Astrocyte of the spinal cord (primary cell): ENCODE data around the gene SMIM5.
"Not testable (repeated sequence)": the region's sequence is repeated elsewhere in the genome, so short reads cannot be mapped to it uniquely, and the experiment has no call there.

ENCODE experiments used
- DNase-seq: peaks from one replicate; pipeline ENCODE4 v3.0.0; 2011; ENCODE audit warnings: low read depth, low spot score
- H3K4me3 ChIP-seq: 2 replicates; pipeline ENCODE4 v1.5.1; 2011; ENCODE audit warnings: low read depth, mild to moderate bottlenecking, low read length, moderate library complexity
- in situ Hi-C: cut with HindIII; loops from 2 replicates; pipeline ENCODE4 v1.10.0; 2017; ENCODE audit warnings: low sequenced_read_pairs
- TF ChIP-seq, protein P1 (sequence below): IDR thresholded peaks from 2 replicates; pipeline ENCODE4 v1.5.1; 2012; ENCODE audit warnings: low read depth, mild to moderate bottlenecking, low read length, inconsistent platforms

Gene SMIM5

DNA sequence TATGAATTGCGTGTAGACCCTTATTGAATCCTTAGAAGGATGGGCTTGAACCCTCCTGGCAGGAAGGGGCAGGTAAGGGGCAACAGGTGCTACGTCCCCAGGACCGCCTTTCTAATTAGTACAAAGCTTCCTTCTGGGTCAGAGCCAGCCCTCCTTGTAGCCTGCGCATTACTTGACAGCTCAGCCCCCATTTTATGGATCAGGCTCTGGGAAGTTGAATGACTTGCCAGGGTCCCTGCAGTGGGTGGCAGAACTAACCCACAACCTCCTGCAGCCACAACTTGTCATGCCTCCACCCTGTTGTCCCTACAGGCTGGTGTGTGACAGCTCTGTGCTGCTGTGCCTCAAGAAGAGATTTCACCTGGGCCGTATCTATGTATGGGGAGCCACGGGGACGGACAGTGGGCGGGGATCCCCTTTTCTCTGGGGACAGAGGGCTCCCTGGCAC is 42.9 kb upstream of the SMIM5 start:
- TF ChIP-seq, protein P1, sequence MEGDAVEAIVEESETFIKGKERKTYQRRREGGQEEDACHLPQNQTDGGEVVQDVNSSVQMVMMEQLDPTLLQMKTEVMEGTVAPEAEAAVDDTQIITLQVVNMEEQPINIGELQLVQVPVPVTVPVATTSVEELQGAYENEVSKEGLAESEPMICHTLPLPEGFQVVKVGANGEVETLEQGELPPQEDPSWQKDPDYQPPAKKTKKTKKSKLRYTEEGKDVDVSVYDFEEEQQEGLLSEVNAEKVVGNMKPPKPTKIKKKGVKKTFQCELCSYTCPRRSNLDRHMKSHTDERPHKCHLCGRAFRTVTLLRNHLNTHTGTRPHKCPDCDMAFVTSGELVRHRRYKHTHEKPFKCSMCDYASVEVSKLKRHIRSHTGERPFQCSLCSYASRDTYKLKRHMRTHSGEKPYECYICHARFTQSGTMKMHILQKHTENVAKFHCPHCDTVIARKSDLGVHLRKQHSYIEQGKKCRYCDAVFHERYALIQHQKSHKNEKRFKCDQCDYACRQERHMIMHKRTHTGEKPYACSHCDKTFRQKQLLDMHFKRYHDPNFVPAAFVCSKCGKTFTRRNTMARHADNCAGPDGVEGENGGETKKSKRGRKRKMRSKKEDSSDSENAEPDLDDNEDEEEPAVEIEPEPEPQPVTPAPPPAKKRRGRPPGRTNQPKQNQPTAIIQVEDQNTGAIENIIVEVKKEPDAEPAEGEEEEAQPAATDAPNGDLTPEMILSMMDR, result no peak
- DNase-seq, result no peak
- no peak overlapping the region for H3K4me3 ChIP-seq
- in situ Hi-C loops, result no loop called here

DNA sequence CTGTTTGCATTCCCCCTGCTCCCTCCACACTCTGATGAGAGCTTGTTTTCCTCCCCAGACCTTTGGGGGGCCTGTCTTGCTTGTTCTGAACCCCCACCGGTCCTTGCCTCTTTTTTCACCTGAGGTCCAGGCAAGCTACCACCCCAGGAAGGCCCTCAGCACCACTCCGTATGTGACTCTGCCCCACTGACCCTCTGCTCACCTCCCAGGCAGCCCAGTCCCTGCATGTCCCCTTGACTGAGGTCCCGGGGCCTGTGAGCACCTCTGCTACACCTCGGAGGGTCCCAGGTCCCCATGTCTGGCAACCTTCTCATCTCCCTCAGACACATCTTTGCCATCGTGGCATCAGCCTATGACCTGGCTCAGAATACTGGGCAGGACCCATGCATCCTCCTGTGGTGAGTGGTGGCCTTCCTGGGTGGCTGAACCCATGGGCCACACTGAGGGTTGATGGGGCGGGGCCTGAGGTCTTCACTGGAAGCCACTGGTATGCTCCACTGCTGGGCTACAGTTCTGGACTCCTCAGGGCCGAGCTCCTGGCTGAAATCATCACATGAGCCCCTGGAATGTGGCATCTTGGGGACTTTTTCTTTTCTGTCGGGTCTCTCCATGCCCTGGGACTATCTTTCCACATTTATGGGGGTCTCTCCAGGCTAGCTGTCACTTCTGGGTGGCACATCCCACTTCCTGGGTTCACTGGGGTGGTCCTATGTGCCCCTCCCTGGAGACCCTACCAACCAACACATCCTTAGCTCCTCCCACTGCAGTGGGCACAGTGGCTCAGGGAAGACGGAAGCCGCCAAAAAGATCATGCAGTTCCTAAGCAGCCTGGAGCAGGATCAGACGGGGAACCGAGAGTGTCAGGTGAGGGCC is 42.1 kb upstream of the SMIM5 start:
- no peak for DNase-seq
- TF ChIP-seq, protein P1, result no peak
- no peak overlapping the region for H3K4me3 ChIP-seq
- in situ Hi-C loops, result no loop called here

DNA sequence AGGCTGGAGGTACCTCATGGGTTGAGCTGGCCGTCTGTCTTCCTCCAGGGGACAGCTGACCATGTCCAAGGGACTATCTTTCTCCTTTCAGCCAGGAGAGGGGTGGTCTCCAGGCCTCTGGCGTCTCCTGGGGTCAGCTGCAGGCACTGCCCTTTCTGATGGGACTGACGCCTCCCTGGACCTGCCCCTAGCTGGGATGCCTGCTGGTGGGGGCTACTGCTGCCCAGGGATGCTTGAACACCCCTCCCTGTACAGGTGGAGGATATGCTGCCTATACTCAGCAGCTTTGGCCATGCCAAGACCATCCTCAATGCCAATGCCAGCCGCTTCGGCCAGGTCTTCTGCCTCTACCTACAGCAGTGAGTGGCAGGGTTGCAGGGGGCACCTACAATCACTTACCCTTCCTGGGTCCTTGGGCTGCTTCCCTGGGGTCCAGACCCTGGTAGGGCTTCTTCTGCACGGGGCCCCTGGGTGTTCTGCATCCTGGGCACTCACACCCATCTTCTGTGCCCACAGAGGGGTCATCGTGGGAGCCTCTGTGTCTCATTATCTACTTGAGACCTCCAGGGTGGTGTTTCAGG is 41.4 kb upstream of the SMIM5 start:
- in situ Hi-C loops, result no loop called here
- TF ChIP-seq, protein P1, result no peak
- no peak overlapping the region for H3K4me3 ChIP-seq
- no peak for DNase-seq

DNA sequence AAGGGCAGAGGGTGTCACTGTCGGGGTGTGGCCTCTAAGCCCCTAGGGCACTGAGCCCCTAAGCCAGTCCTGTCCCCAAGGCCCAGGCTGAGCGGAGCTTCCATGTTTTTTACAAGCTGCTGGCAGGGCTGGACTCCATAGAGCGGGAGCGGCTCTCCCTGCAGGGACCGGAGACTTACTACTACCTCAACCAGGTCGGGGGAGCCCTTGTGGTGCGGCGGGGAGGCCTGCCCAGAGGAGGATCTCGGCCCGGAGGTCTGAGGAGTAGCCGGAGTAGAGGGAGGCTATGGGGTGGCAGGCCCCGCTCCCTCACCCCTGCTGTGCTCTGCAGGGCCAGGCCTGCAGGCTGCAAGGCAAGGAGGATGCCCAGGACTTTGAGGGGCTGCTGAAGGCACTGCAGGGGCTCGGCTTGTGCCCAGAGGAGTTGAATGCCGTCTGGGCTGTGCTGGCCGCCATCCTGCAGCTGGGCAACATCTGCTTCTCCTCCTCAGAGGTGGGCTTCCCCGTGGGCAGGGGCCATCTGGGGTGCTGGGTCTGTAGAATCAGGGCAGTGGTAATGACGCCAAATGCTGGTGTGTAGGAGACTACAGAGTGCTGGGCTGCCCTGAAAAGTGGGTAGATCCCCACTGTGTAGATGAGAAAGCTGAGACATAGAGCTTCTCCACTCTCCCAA is 40.8 kb upstream of the SMIM5 start:
- in situ Hi-C loops, result no loop called here
- H3K4me3 ChIP-seq, result no peak overlapping the region
- DNase-seq, result no peak
- TF ChIP-seq, protein P1, result no peak

DNA sequence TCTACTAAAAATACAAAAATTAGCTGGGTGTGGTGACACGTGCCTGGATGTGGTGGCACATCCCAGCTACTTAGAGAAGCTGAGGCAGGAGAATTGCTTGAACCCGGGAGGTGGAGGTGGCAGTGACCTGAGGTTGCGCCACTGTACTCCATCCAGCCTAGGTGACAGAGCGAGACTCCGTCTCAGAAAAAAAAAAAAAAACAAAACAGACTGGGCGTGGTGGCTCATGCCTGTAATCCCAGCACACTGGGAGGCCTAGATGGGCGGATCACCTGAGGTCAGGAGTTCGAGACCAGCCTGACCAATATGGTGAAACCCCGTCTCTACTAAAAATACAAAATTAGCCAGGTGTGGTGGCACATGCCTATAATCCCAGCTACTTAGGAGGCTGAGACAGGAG is 39.8 kb upstream of the SMIM5 start:
- in situ Hi-C loops, DNase-seq, H3K4me3 ChIP-seq: not testable (repeated sequence)

DNA sequence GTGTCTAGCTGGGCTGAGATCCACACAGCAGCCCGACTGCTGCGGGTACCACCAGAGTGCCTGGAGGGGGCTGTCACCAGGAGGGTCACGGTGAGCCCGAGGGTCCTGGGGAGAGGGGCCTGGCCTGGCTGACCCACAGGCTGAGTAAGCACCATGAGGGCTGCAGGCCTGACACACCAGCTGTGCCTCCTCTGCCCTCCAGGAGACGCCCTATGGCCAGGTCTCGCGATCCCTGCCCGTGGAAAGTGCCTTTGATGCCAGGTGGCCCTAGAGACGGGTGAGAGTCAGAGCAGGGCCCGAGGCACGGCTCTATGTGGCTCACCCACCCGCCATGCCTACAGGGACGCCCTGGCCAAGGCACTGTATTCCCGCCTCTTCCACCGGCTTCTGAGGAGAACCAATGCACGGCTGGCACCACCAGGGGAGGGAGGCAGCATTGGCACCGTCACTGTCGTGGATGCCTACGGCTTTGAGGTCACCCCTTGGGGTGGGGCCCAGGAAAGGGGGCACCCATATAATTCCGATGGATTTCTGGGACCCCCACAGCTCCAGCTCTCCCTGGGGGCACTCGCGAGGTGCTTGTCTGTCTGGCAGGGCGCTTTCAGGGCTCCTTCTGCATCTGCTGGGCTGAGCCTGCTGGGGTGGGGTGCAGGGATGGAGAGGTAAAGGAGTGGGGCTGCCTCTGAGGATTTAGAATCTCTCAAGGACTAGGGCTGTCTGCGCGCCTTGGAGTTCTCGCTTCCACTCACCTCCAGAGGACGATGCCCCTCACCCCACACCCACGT is 38.5 kb upstream of the SMIM5 start:
- in situ Hi-C loops, result no loop called here
- H3K4me3 ChIP-seq, result no peak overlapping the region
- TF ChIP-seq, protein P1, result no peak
- DNase-seq, result no peak
